Spinal cord (tissue), 10 donors: ENCODE measurements around the gene KCNC4. TPM values are rescaled to one million over a fixed set of nuclear protein-coding genes. Genes with fewer than 3 reads are reported as not detected.

Experiments
- DNase-seq, 6 donors: peaks; one replicate each; pipeline versions ENCODE4 v3.0.0 to v3.0.0-alpha.2; 2013 to 2015; ENCODE audit warnings: low spot score in 6 of 6, low read depth in 4 of 6
- H3K27ac ChIP-seq: one replicate; pipeline ENCODE4 v1.5.1; 2013; ENCODE audit warnings: low read depth, low read length, control low read depth
- H3K27me3 ChIP-seq: one replicate; pipeline ENCODE4 v1.6.1; 2013; ENCODE audit warnings: low read length; ENCODE audit not compliant: control insufficient read depth, insufficient read depth
- H3K36me3 ChIP-seq: one replicate; pipeline ENCODE4 v1.6.1; 2013; ENCODE audit warnings: low read length; ENCODE audit not compliant: control insufficient read depth, insufficient read depth
- H3K4me1 ChIP-seq: one replicate; pipeline ENCODE4 v1.6.1; 2013; ENCODE audit warnings: low read length; ENCODE audit not compliant: control insufficient read depth, insufficient read depth
- H3K4me3 ChIP-seq: one replicate; pipeline ENCODE4 v1.5.1; 2013; ENCODE audit warnings: low read depth, low read length, control low read depth
- H3K9me3 ChIP-seq: one replicate; pipeline ENCODE4 v1.6.1; 2013; ENCODE audit warnings: low read length; ENCODE audit not compliant: control insufficient read depth, insufficient read depth
- WGBS: methylation state at CpG from one replicate; pipeline ENCODE4 v1.1.5; 2013; ENCODE audit warnings: missing lambda C conversion rate; ENCODE audit not compliant: insufficient coverage; 5-methylcytosine and 5-hydroxymethylcytosine counted together
- long read RNA-seq, 4 donors: transcript quantifications; one replicate each; lab custom pipeline, GENCODE V29; 2026
- polyA plus RNA-seq, 2 donors: library from polyadenylated mRNA; unstranded; fragments of 120-200 nt; gene quantifications; one replicate each; pipeline ENCODE4 v1.2.1, GENCODE V29; 2013; ENCODE audit not compliant: insufficient read length in 2 of 2
- total RNA-seq, 2 donors: library from RNA; depleted of rRNA in 1 of 2; stranded (reverse); fragments of 120-200 nt in 1 of 2; fragments of >200 nt in 1 of 2; gene quantifications; one replicate each; pipeline versions ENCODE4 v1.2.3 to v1.2.4, GENCODE V29; 2013 to 2014
- donor health status: healthy.

The KCNC4 gene
- total RNA-seq: 10 to 100 TPM in 1 of 2 donors, 1 to 10 TPM in 1; 9.1 to 17.3 TPM
- polyA plus RNA-seq: 10 to 100 TPM; 55.6 to 58.6 TPM
- long read RNA-seq, donor 1, full-length matches to known transcripts: 9 of 60 reads
- long read RNA-seq, donor 1, partial matches to known transcripts: 51 of 60 reads
- long read RNA-seq, donor 1, other reads (novel, unspliced or antisense): 0 of 60 reads
- long read RNA-seq, donor 2, full-length matches to known transcripts: 3 of 19 reads
- long read RNA-seq, donor 2, partial matches to known transcripts: 16 of 19 reads
- long read RNA-seq, donor 2, other reads (novel, unspliced or antisense): 0 of 19 reads
- long read RNA-seq, donor 3, full-length matches to known transcripts: 5 of 5 reads
- long read RNA-seq, donor 3, partial matches to known transcripts: 0 of 5 reads
- long read RNA-seq, donor 3, other reads (novel, unspliced or antisense): 0 of 5 reads
- long read RNA-seq, donor 4, partial matches to known transcripts: 0 of 2 reads
- long read RNA-seq, donor 4, other reads (novel, unspliced or antisense): 0 of 2 reads

DNA sequence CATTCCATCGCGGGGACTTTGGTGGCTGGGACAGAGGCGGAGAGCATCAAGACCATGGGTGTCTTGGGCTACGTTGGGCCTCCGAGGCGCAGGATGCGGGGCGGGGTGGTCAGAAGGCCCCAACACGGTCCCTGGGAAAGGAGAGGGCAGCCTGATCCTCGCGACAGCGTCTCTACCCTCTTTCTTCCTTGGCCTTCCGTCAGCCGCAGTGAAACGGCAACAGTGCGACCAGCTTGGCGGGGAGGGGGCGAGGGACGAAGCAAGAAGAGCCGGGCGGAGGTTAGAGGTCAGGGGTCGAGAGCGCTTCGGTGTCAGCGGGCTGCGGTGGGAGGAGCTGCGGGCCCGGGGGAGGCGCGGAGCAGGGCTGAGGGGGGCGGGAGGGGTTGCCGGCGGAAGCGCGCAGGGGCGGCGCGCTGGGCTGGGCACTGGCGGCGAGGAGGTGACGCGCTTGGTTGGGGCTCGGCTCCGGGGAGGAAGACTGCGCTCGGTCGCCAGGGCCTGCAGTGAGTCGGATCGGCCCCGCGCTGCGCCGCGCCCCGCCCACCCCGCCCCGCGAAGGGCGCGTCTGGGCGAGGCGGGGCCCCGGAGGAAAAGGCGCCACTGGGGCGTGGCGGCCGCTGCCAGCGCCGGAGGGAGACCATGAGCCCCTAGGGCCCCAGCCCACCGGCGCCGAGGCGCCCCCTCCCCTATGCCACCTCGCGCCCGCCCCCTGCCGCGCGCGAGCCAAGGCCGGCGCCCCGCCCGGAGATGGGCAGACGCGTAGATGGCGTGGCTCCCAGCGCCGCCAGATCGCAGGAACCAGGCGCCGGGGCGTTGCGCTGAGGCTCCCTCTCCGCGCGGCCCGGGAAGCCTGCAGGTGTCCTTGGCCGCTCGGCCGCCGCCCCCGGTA is at the start of gene KCNC4:
Gene KCNC4 (plus strand): TSS at position 600 of the 889 bp plus-strand sequence. CDS start 1,186 bp downstream, outside the sequence.
- peaks cover 2% of the 10 kb centered on the region for H3K36me3 ChIP-seq
- peaks cover 15% of the 10 kb centered on the region for H3K27me3 ChIP-seq
- peak in 3 of 6 donors; percentile 42 to 88 (median 87) for DNase-seq
- H3K27ac ChIP-seq: peak within 1 kb of the TSS; percentile 73
- no peaks in the 10 kb centered on the region for H3K9me3 ChIP-seq
- H3K4me1 ChIP-seq: peaks cover 62% of the 10 kb centered on the region
- H3K4me3 ChIP-seq: peak within 1 kb of the TSS; percentile 62
- 1% methylated on average over 102 of the region's 103 CpGs for WGBS

DNA sequence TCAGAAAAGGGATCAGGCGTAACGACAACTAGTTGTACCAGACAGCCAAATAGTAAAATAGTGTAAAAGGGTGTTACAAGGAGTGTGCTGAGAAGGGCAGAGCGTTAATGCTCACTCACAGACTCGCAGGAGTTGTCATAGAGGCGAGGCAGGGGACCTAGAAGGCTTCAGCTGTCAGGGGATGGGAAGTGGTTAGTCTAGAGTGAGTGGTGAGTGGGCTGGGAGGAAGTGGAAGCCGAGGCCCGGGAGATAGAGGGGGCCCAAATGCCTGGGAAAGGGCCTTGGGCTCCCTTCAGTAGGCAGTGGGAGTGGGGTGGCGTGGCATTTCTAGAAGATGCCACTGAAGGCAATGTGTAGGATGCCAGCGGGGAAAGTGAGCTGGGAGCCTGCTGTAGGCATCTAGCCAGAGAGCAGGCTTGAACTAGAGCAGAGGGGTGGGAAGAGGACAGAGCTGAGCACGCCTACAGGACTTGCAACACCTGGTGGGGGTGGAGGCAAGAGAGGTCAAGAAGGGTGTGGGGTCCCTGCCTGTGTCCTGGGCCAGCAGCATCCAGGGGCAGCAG is 49.5 kb upstream of the KCNC4 start:
- no peaks in the 10 kb centered on the region for H3K36me3 ChIP-seq
- no peak overlapping the region for H3K27ac ChIP-seq
- H3K4me3 ChIP-seq: no peak overlapping the region
- WGBS: 84% methylated on average over 10 of the region's 10 CpGs
- H3K27me3 ChIP-seq: no peaks in the 10 kb centered on the region
- peaks cover 20% of the 10 kb centered on the region for H3K4me1 ChIP-seq
- no peaks in the 10 kb centered on the region for H3K9me3 ChIP-seq
- DNase-seq: no peak

DNA sequence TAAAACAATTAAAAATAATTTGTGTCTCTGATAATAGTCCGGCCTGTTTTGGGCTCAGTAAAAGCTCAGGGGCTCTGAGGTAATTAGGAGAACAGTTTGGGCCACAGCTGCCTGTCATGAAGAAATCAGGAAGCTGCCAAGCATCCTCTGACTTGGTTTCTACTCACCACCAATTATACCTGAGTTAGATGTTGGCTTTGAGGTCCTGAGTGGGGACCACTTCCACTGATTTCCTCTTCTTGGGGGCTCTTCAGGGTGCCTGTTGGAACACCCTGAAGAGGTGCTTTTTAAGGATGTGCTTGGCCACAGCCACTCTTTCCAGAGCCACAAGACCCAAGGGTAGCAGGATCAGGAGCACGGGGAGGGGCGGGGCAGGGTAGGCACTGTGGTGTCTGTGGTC is 48.9 kb upstream of the KCNC4 start:
- peaks cover 21% of the 10 kb centered on the region for H3K4me1 ChIP-seq
- no peak for DNase-seq
- H3K27me3 ChIP-seq: no peaks in the 10 kb centered on the region
- no peak overlapping the region for H3K4me3 ChIP-seq
- no peak overlapping the region for H3K27ac ChIP-seq
- H3K36me3 ChIP-seq: no peaks in the 10 kb centered on the region
- no CpG with 5 or more reads among the region's 3 CpGs for WGBS
- no peaks in the 10 kb centered on the region for H3K9me3 ChIP-seq

- no peaks in the 10 kb centered on the region for H3K27me3 ChIP-seq
- no peak overlapping the region for H3K4me3 ChIP-seq
- no peaks in the 10 kb centered on the region for H3K36me3 ChIP-seq
- 14% methylated on average over 5 of the region's 11 CpGs for WGBS
- H3K27ac ChIP-seq: no peak overlapping the region
- DNase-seq: peak in 4 of 6 donors; percentile 20 to 87 (median 60)
- H3K4me1 ChIP-seq: peaks cover 21% of the 10 kb centered on the region
- H3K9me3 ChIP-seq: no peaks in the 10 kb centered on the region
These were observed 48.3 kb upstream of the KCNC4 start for GRCh38 chr1:110161849-110162248.

DNA sequence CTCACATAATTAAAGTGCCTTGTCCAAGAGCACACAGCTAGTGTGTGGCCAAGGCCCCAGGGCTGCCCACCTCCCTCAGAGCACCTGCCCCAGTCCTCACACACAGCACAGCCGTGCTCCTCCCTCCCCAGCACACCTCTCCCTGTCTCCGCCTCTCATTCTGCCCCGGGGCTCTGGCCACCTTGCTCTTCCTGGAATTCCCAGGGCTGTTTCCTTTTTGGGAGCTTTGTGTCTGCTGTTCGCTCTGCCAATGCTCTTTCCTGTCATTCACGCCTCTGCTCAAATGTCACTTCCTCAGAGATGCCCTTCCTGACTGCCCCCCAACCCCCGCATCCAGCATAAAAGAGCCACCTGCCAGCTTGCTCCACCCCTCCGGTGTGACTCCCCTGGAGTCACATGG is 46.5 kb upstream of the KCNC4 start:
- 77% methylated on average over 7 of the region's 7 CpGs for WGBS

DNA sequence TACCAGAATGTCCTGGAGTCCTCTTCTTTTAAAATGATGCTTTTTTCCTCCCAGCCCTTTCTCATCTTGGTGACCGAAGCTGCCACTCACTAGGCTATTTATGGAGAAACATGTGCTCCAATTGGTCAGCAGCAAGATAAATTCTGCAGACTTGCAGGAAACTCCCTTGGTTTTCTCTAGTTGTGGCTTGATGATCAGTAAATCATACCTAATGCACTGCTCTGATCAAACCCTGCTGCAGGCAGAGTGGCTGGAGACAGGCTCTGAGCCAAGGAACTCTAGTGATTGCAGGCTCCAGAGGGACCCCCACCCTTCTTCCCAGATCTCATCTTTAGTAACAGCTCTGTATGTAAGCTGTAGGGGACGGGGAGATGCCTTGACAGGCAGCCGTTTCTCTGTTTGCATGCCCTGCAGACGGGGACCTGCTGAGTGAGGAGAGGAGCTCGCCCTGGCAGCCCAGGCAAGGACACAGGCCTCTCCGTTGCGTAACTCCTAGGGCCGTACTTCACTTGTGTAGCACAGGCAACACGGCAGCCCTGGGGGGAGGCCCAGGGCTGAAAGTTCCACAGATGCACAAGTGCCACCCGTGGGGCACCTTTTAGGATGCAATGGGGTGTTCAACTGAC is 45.3 kb upstream of the KCNC4 start:
- H3K4me1 ChIP-seq: peaks cover 21% of the 10 kb centered on the region
- no peak overlapping the region for H3K27ac ChIP-seq
- peaks cover 2% of the 10 kb centered on the region for H3K36me3 ChIP-seq
- 59% methylated on average over 10 of the region's 10 CpGs for WGBS
- no peaks in the 10 kb centered on the region for H3K27me3 ChIP-seq
- peak in 1 of 6 donors; percentile 71 for DNase-seq
- no peak overlapping the region for H3K4me3 ChIP-seq
- no peaks in the 10 kb centered on the region for H3K9me3 ChIP-seq

More for the DNA sequence above, 46.5 kb upstream of the KCNC4 start:
- no peak overlapping the region for H3K4me3 ChIP-seq
- H3K27me3 ChIP-seq: no peaks in the 10 kb centered on the region
- DNase-seq: no peak
- no peak overlapping the region for H3K27ac ChIP-seq
- no peaks in the 10 kb centered on the region for H3K9me3 ChIP-seq
- peaks cover 2% of the 10 kb centered on the region for H3K36me3 ChIP-seq
- H3K4me1 ChIP-seq: peaks cover 21% of the 10 kb centered on the region

GRCh38 chr1:110165761-110166231 is 44.3 kb upstream of the KCNC4 start:
- Histone ChIP-seq H3K27ac (no peak overlapping the region), H3K36me3 (peaks cover 2% of the 10 kb centered on the region), H3K4me3 (no peak overlapping the region), H3K9me3 (no peaks in the 10 kb centered on the region), H3K27me3 (no peaks in the 10 kb centered on the region), H3K4me1 (peaks cover 22% of the 10 kb centered on the region)
- DNase-seq: peak in 1 of 6 donors; percentile 66
- 62% methylated on average over 4 of the region's 6 CpGs for WGBS

DNA sequence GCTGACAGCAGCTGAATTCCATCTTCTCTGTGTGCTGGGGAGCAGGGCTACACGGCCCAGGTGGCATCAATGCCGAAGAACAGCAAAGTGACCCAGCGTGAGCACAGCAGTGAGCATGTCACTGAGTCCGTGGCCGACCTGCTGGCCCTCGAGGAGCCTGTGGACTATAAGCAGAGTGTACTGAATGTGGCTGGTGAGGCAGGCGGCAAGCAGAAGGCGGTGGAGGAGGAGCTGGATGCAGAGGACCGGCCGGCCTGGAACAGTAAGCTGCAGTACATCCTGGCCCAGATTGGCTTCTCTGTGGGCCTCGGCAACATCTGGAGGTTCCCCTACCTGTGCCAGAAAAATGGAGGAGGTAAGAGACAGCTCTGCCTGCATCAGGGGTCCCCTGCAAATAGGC is 43.3 kb upstream of the KCNC4 start:
- no peaks in the 10 kb centered on the region for H3K27me3 ChIP-seq
- no peak overlapping the region for H3K4me3 ChIP-seq
- no peak overlapping the region for H3K27ac ChIP-seq
- DNase-seq: no peak
- peaks cover 4% of the 10 kb centered on the region for H3K36me3 ChIP-seq
- no peaks in the 10 kb centered on the region for H3K9me3 ChIP-seq
- peaks cover 24% of the 10 kb centered on the region for H3K4me1 ChIP-seq
- WGBS: 90% methylated on average over 11 of the region's 11 CpGs
